H1 (cell line): ENCODE measurements around the gene CDHR2. TPM values are rescaled to one million over a fixed set of nuclear protein-coding genes. Genes with fewer than 3 reads are reported as not detected.

Experiments used
- BACH1 ChIP-seq: IDR thresholded peaks from 2 replicates; pipeline ENCODE4 v1.6.1; 2012; ENCODE audit warnings: low read length, improper control_type of control experiment
- CBX8 ChIP-seq: fragments of 300-800, 300-1000 bp; sonication (generic); IDR thresholded peaks from 2 replicates; pipeline ENCODE4 v1.7.1; 2016; ENCODE audit warnings: low read depth, low read length, borderline replicate concordance
- CEBPB ChIP-seq: IDR thresholded peaks from 2 replicates; pipeline ENCODE4 v1.6.1; 2012; ENCODE audit warnings: low read depth, low read length
- CHD2 ChIP-seq: IDR thresholded peaks from 2 replicates; pipeline ENCODE4 v1.6.1; 2012; ENCODE audit warnings: low read length, improper control_type of control experiment
- HDAC2 ChIP-seq, 2 experiments: fragments of 300-600 bp in 1 of 2; sonication (generic) in 1 of 2; IDR thresholded peaks; 2 replicates each; pipeline ENCODE4 v1.6.1; 2011 to 2012; ENCODE audit warnings: low read depth in 2 of 2, low read length in 2 of 2, mild to moderate bottlenecking in 2 of 2, moderate library complexity in 2 of 2, borderline replicate concordance in 1 of 2, inconsistent platforms in 1 of 2
- POLR2A ChIP-seq, 2 experiments: IDR thresholded peaks; 1 replicate in 1 of 2; 2 replicates in 1 of 2; pipeline ENCODE4 v1.6.1; 2011; ENCODE audit warnings: low read depth in 2 of 2, low read length in 2 of 2, mild to moderate bottlenecking in 2 of 2; ENCODE audit errors: control extremely low read depth in 1 of 2
- RNF2 ChIP-seq: fragments of 200-900, 300-1000 bp; sonication (generic); IDR thresholded peaks from 2 replicates; pipeline ENCODE4 v1.7.1; 2016; ENCODE audit warnings: borderline replicate concordance, low read depth, mild to moderate bottlenecking, antibody characterized with exemption, low read length; ENCODE audit not compliant: poor library complexity, severe bottlenecking; ENCODE audit errors: missing control alignments
- RXRA ChIP-seq: IDR thresholded peaks from 2 replicates; pipeline ENCODE4 v1.6.1; 2011; ENCODE audit warnings: low read depth, mild to moderate bottlenecking, low read length, moderate library complexity; ENCODE audit not compliant: insufficient read depth
- SIRT6 ChIP-seq: IDR thresholded peaks from one replicate; pipeline ENCODE4 v1.7.1; 2012; ENCODE audit warnings: low read length, inconsistent platforms
- SP1 ChIP-seq: IDR thresholded peaks from 2 replicates; pipeline ENCODE4 v1.6.1; 2011; ENCODE audit warnings: low read depth, low read length
- TAF1 ChIP-seq: IDR thresholded peaks from 2 replicates; pipeline ENCODE4 v1.6.1; 2011; ENCODE audit warnings: mild to moderate bottlenecking, low read depth, low read length
- TEAD4 ChIP-seq: IDR thresholded peaks from 2 replicates; pipeline ENCODE4 v1.6.1; 2012; ENCODE audit warnings: low read depth, low read length, inconsistent platforms, mixed read lengths
- YY1 ChIP-seq: IDR thresholded peaks from 2 replicates; pipeline ENCODE4 v1.6.1; 2011; ENCODE audit warnings: low read depth, mild to moderate bottlenecking, low read length
- polyA plus RNA-seq, 7 experiments: library from polyadenylated mRNA; depleted of rRNA in 3 of 7; stranded (reverse) in 5 of 7; unstranded in 2 of 7; fragments of >200 nt in 5 of 7; fragments of 200-250 nt in 2 of 7; gene quantifications; 1 replicate in 5 of 7; 2 replicates in 1 of 7; 4 replicates in 1 of 7; pipeline versions ENCODE4 v1.2.1 to v1.2.3, GENCODE V29; 2011 to 2013; ENCODE audit warnings: missing spikeins in 2 of 7, mixed read lengths in 2 of 7
- total RNA-seq: library from RNA; stranded (reverse); fragmentation: NEBNext Ultra II Directional; extraction: Animal tissue kit (Norgen Biotek cat#: 25700); gene quantifications from 2 replicates; pipeline ENCODE4 v1.2.1, GENCODE V29; 2021
- TF ChIP-seq, protein P1 (sequence below): IDR thresholded peaks from 2 replicates; pipeline ENCODE4 v1.6.1; 2012; ENCODE audit warnings: inconsistent platforms
- TF ChIP-seq, protein P2 (sequence below): IDR thresholded peaks from 2 replicates; pipeline ENCODE4 v1.6.1; 2012; ENCODE audit warnings: inconsistent platforms
- TF ChIP-seq, protein P3 (sequence below), 3 experiments: IDR thresholded peaks; 1 replicate in 2 of 3; 2 replicates in 1 of 3; pipeline versions ENCODE4 v1.5.1 to v1.6.1; 2011; ENCODE audit warnings: low read length in 3 of 3, mild to moderate bottlenecking in 3 of 3, inconsistent platforms in 2 of 3, low read depth in 1 of 3, moderate library complexity in 1 of 3; ENCODE audit not compliant: insufficient read depth in 1 of 3; ENCODE audit errors: control extremely low read depth in 1 of 3
- TF ChIP-seq, protein P4 (sequence below): IDR thresholded peaks from 2 replicates; pipeline ENCODE4 v1.6.1; 2011; ENCODE audit warnings: low read length, improper control_type of control experiment

CDHR2 gene
- total and polyA plus RNA-seq, 2 of the 8 experiments (the other 6 are each of a cell fraction or from before 2014, with no cell fraction given): 0.02 to 0.43 TPM

DNA sequence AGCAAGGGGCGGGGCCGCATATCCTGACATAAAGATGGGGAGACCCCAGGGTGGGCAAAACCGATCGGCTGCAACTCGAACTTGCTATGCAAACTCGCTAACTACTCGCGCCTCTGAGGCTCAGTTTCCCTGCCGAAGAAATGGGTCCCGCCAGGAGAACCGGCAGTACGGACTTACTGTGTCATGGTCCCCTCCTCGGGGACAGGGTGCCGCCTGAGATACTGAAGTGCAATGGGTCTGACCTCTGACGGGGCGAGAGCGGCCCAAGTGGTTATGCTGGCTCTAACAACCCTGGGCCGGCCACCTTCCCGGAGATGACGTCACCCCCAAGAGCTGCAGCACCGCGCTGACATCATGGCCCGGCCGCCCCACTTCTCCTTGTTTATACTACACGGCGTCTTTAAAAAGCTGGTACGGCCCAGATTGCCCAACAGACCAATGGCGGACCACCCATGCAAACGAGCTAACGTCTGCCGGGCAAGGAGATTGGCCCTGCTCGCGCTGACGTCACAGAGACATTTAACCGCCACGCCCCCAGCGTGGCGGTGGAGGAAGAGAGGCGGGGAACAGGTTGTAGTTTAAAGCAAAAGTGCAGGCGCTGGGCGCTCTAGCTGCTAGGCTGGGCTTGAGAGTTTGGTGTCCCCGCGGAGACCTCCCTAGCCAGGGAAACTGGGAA lies 11.4 kb upstream of the CDHR2 start (continued):
- no peak for TF ChIP-seq HDAC2 (IDR thresholded peaks at IDR 0.05; ENCODE audit: borderline replicate concordance in 1 of 2, low read depth in 2 of 2, low read length in 2 of 2)
- TF ChIP-seq RNF2: no peak
- peak; percentile 94 for TF ChIP-seq TAF1
- TF ChIP-seq CEBPB: peak; percentile 95
- TF ChIP-seq, protein P1, sequence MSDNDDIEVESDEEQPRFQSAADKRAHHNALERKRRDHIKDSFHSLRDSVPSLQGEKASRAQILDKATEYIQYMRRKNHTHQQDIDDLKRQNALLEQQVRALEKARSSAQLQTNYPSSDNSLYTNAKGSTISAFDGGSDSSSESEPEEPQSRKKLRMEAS: peak; percentile 24; the same call in 1 of the 2 replicates
- TF ChIP-seq YY1: peak; percentile 79
- no peak for TF ChIP-seq CHD2
- no peak for TF ChIP-seq CBX8
- TF ChIP-seq TEAD4: no peak
- TF ChIP-seq RXRA: no peak
- TF ChIP-seq, protein P2, sequence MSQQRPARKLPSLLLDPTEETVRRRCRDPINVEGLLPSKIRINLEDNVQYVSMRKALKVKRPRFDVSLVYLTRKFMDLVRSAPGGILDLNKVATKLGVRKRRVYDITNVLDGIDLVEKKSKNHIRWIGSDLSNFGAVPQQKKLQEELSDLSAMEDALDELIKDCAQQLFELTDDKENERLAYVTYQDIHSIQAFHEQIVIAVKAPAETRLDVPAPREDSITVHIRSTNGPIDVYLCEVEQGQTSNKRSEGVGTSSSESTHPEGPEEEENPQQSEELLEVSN: no peak
- TF ChIP-seq, protein P3, sequence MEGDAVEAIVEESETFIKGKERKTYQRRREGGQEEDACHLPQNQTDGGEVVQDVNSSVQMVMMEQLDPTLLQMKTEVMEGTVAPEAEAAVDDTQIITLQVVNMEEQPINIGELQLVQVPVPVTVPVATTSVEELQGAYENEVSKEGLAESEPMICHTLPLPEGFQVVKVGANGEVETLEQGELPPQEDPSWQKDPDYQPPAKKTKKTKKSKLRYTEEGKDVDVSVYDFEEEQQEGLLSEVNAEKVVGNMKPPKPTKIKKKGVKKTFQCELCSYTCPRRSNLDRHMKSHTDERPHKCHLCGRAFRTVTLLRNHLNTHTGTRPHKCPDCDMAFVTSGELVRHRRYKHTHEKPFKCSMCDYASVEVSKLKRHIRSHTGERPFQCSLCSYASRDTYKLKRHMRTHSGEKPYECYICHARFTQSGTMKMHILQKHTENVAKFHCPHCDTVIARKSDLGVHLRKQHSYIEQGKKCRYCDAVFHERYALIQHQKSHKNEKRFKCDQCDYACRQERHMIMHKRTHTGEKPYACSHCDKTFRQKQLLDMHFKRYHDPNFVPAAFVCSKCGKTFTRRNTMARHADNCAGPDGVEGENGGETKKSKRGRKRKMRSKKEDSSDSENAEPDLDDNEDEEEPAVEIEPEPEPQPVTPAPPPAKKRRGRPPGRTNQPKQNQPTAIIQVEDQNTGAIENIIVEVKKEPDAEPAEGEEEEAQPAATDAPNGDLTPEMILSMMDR (IDR thresholded peaks at IDR 0.05; ENCODE audit: control extremely low read depth in 1 of 3, insufficient read depth in 1 of 3, low read depth in 1 of 3, low read length in 3 of 3): no peak
- TF ChIP-seq SP1: peak; percentile 72; the same call in 1 of the 2 replicates
- TF ChIP-seq, protein P4, sequence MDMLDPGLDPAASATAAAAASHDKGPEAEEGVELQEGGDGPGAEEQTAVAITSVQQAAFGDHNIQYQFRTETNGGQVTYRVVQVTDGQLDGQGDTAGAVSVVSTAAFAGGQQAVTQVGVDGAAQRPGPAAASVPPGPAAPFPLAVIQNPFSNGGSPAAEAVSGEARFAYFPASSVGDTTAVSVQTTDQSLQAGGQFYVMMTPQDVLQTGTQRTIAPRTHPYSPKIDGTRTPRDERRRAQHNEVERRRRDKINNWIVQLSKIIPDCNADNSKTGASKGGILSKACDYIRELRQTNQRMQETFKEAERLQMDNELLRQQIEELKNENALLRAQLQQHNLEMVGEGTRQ: no peak
- peak in 1 of 2 experiments; percentile 91; a peak in 1 of 3 replicates for TF ChIP-seq POLR2A (IDR thresholded peaks at IDR 0.05; ENCODE audit: control extremely low read depth in 1 of 2, low read depth in 2 of 2, low read length in 2 of 2)
- no peak for TF ChIP-seq SIRT6
- TF ChIP-seq BACH1: no peak
